HT-29 (cell line): ENCODE results near the gene NISCH. TPM values are rescaled to one million over a fixed set of nuclear protein-coding genes. Genes with fewer than 3 reads are reported as not detected.

Experiments used
- DNase-seq: peaks from one replicate; pipeline ENCODE4 v3.0.0-alpha.2; 2015; ENCODE audit warnings: low spot score
- total RNA-seq: library from RNA; depleted of rRNA; stranded (reverse); fragments of >200 nt; shearing (Covaris generic); gene quantifications from 2 replicates; pipeline ENCODE4 v1.2.3, GENCODE V29; 2014

NISCH gene
- total RNA-seq, 1 experiment from 2014 or later = 43.8 TPM

- no peak for DNase-seq
These were observed 34.0 kb downstream of the NISCH start for GRCh38 chr3:52489453-52489852.

GRCh38 chr3:52490035-52490938 lies 34.9 kb downstream of the NISCH start:
- DNase-seq = no peak

- DNase-seq = no peak
These were observed 35.6 kb downstream of the NISCH start for GRCh38 chr3:52490939-52491526.

GRCh38 chr3:52492059-52492458 lies 36.7 kb downstream of the NISCH start:
- no peak for DNase-seq

GRCh38 chr3:52493232-52494017 lies 38.0 kb downstream of the NISCH start:
- DNase-seq = no peak

- no peak for DNase-seq
These were observed 39.0 kb downstream of the NISCH start for GRCh38 chr3:52494445-52494844.

GRCh38 chr3:52494886-52495495 lies 39.6 kb downstream of the NISCH start, which contains the start of gene STAB1:
Gene STAB1, plus strand, starts transcription at chr3:52495338. Its CDS starts 76 bp downstream, at chr3:52495414.
- no peak for DNase-seq

GRCh38 chr3:52495777-52496602 lies 40.6 kb downstream of the NISCH start:
- DNase-seq = no peak

- no peak for DNase-seq
These were observed 43.0 kb downstream of the NISCH start for GRCh38 chr3:52498137-52499054.

- DNase-seq = no peak
These were observed 45.6 kb downstream of the NISCH start for GRCh38 chr3:52501046-52501445.

GRCh38 chr3:52502001-52502400 lies 46.6 kb downstream of the NISCH start:
- no peak for DNase-seq

GRCh38 chr3:52502808-52503350 lies 47.5 kb downstream of the NISCH start:
- no peak for DNase-seq

GRCh38 chr3:52503788-52504424 lies 48.5 kb downstream of the NISCH start:
- no peak for DNase-seq

- no peak for DNase-seq
These were observed 49.6 kb downstream of the NISCH start for GRCh38 chr3:52504977-52505376.

- DNase-seq = no peak
These were observed 51.0 kb downstream of the NISCH start for GRCh38 chr3:52506266-52506966.

- no peak for DNase-seq
These were observed 52.0 kb downstream of the NISCH start for GRCh38 chr3:52507359-52507758.

- no peak for DNase-seq
These were observed 54.4 kb downstream of the NISCH start for GRCh38 chr3:52509753-52510328.

- no peak for DNase-seq
These were observed 56.1 kb downstream of the NISCH start for GRCh38 chr3:52511509-52511908.
